BLaER1 treated with 17β-estradiol and CSF1 and Interleukin-3, amounts not matched to agents 10 nM and 100 nM (cell line): ENCODE measurements around the gene SNTN.
"Not testable (repeated sequence)": the region's sequence is repeated elsewhere in the genome, so short reads cannot be mapped to it uniquely, and the experiment has no call there.

ENCODE experiments used
- H3K27ac ChIP-seq, 11 experiments: shearing (Covaris generic); formaldehyde crosslinking; 2 replicates each; pipeline ENCODE4 v1.8.1; 2022
- H3K27me3 ChIP-seq, 11 experiments: shearing (Covaris generic); formaldehyde crosslinking; 2 replicates each; pipeline ENCODE4 v1.8.1; 2022
- H3K36me3 ChIP-seq, 11 experiments: shearing (Covaris generic); formaldehyde crosslinking; 2 replicates each; pipeline ENCODE4 v1.8.1; 2022
- H3K4me1 ChIP-seq, 10 experiments: shearing (Covaris generic); formaldehyde crosslinking; 2 replicates each; pipeline ENCODE4 v1.8.1; 2022
- H3K4me2 ChIP-seq, 11 experiments: shearing (Covaris generic); formaldehyde crosslinking; 2 replicates each; pipeline ENCODE4 v1.8.1; 2022
- H3K4me3 ChIP-seq, 10 experiments: shearing (Covaris generic); formaldehyde crosslinking; 2 replicates each; pipeline ENCODE4 v1.8.1; 2022
- H3K9ac ChIP-seq, 11 experiments: shearing (Covaris generic); formaldehyde crosslinking; 2 replicates each; pipeline ENCODE4 v1.8.1; 2022
- H3K9me3 ChIP-seq, 11 experiments: shearing (Covaris generic); formaldehyde crosslinking; replicated peaks in 1 of 11; 2 replicates each; pipeline ENCODE4 v1.8.1; 2022
- H4K20me1 ChIP-seq, 11 experiments: shearing (Covaris generic); formaldehyde crosslinking; 2 replicates each; pipeline ENCODE4 v1.8.1; 2022
- Cebpa-rat ChIP-seq, 11 experiments: shearing (Covaris generic); IDR thresholded peaks; 2 replicates each; pipeline ENCODE4 v1.8.1; 2022

SNTN gene

DNA sequence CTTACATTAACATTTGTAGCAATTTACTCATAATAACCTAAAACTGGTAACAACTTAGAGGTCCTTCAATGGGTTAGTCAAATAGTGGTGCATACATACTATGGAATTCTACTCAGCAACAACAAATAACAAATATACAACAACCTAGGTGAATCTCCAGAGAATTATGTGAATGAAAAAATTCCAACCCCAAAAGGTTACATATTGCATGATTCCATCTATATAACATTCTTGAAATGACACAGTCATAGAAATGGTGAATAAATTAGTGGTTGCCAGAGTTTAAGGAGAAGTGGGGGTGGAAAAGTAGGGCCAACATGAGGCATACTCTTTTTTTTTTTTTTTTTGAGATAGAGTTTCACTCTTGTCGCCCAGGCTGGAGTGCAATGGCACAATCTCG, 12.7 kb upstream of the SNTN start:
- H3K27me3 ChIP-seq, result no peaks in the 10 kb centered on the region
- no peak overlapping the region for H3K4me2 ChIP-seq
- TF ChIP-seq Cebpa-rat (IDR thresholded peaks at IDR 0.05), result no peak
- H3K27ac ChIP-seq, result no peak overlapping the region
- H3K9ac ChIP-seq, result no peak overlapping the region
- no peaks in the 10 kb centered on the region for H3K36me3 ChIP-seq
- H3K9me3 ChIP-seq, result peaks cover 0 to 9% (median 4%) of the 10 kb centered on the region in 11 experiments; a peak in 3 of 22 replicates
- no peaks in the 10 kb centered on the region for H3K4me1 ChIP-seq
- no peak overlapping the region for H3K4me3 ChIP-seq
- H4K20me1 ChIP-seq, result no peaks in the 10 kb centered on the region

- Histone ChIP-seq H3K4me2 (no peak overlapping the region), H3K9ac (no peak overlapping the region), H3K36me3 (no peaks in the 10 kb centered on the region), H3K27ac (no peak overlapping the region), H3K4me3 (no peak overlapping the region), H3K4me1 (no peaks in the 10 kb centered on the region), H4K20me1 (no peaks in the 10 kb centered on the region), H3K27me3 (no peaks in the 10 kb centered on the region), H3K9me3 (no peaks in the 10 kb centered on the region; a peak in 1 of 22 replicates)
- TF ChIP-seq Cebpa-rat (IDR thresholded peaks at IDR 0.05), result no peak
Observed at GRCh38 chr3:63642488-63642887, 10.0 kb upstream of the SNTN start.

GRCh38 chr3:63644212-63644797, 8.2 kb upstream of the SNTN start:
- H3K36me3 ChIP-seq, result no peaks in the 10 kb centered on the region
- no peak for TF ChIP-seq Cebpa-rat (IDR thresholded peaks at IDR 0.05)
- no peaks in the 10 kb centered on the region for H3K27me3 ChIP-seq
- H3K4me2 ChIP-seq, result no peak overlapping the region
- no peak overlapping the region for H3K9ac ChIP-seq
- no peaks in the 10 kb centered on the region for H4K20me1 ChIP-seq
- no peaks in the 10 kb centered on the region for H3K4me1 ChIP-seq
- H3K9me3 ChIP-seq, result no peaks in the 10 kb centered on the region
- H3K4me3 ChIP-seq, result no peak overlapping the region
- no peak overlapping the region for H3K27ac ChIP-seq

GRCh38 chr3:63644928-63645781, 7.3 kb upstream of the SNTN start:
- not testable (repeated sequence) for H3K4me2 ChIP-seq, H3K27ac ChIP-seq, H3K9me3 ChIP-seq, H3K4me3 ChIP-seq, H4K20me1 ChIP-seq, H3K9ac ChIP-seq, H3K27me3 ChIP-seq, H3K36me3 ChIP-seq, H3K4me1 ChIP-seq

- H3K4me2 ChIP-seq, result no peak overlapping the region
- TF ChIP-seq Cebpa-rat (IDR thresholded peaks at IDR 0.05), result no peak
- no peaks in the 10 kb centered on the region for H3K4me1 ChIP-seq
- no peak overlapping the region for H3K4me3 ChIP-seq
- H3K36me3 ChIP-seq, result no peaks in the 10 kb centered on the region
- no peak overlapping the region for H3K9ac ChIP-seq
- H4K20me1 ChIP-seq, result no peaks in the 10 kb centered on the region
- H3K27ac ChIP-seq, result no peak overlapping the region
- no peaks in the 10 kb centered on the region for H3K9me3 ChIP-seq
- no peaks in the 10 kb centered on the region for H3K27me3 ChIP-seq
Observed at GRCh38 chr3:63654211-63654610, 1.7 kb downstream of the SNTN start.

DNA sequence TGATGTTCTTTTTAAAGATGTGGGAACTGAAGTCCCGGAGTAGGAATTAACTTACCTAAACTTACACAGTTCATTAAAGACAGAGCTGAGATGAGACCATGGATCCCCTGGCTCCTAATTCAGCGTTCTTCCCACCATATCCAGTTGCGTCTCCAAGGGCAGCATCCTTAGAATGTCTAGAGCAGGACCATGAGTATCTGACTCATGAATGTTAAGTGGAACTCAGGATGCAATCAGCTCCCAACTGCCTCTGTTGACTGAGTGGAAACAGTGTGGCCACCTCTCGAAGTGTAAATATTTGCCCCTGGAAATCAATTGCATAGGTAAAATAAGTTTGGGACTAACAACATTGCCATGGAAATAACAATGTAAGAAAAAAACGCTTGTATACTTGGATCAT, 2.5 kb downstream of the SNTN start:
- Histone ChIP-seq H3K9ac (no peak overlapping the region), H3K27ac (no peak overlapping the region), H3K9me3 (no peaks in the 10 kb centered on the region), H3K4me1 (no peaks in the 10 kb centered on the region), H3K4me2 (no peak overlapping the region), H3K4me3 (no peak overlapping the region), H3K36me3 (no peaks in the 10 kb centered on the region), H4K20me1 (no peaks in the 10 kb centered on the region), H3K27me3 (no peaks in the 10 kb centered on the region)
- TF ChIP-seq Cebpa-rat (IDR thresholded peaks at IDR 0.05), result no peak

- Histone ChIP-seq H3K36me3 (no peaks in the 10 kb centered on the region), H3K9ac (no peak overlapping the region), H3K9me3 (no peaks in the 10 kb centered on the region), H3K4me2 (no peak overlapping the region), H3K27me3 (no peaks in the 10 kb centered on the region), H3K27ac (no peak overlapping the region), H4K20me1 (no peaks in the 10 kb centered on the region), H3K4me3 (no peak overlapping the region), H3K4me1 (no peaks in the 10 kb centered on the region)
- no peak for TF ChIP-seq Cebpa-rat (IDR thresholded peaks at IDR 0.05)
Observed at GRCh38 chr3:63655519-63655918, 3.0 kb downstream of the SNTN start.

DNA sequence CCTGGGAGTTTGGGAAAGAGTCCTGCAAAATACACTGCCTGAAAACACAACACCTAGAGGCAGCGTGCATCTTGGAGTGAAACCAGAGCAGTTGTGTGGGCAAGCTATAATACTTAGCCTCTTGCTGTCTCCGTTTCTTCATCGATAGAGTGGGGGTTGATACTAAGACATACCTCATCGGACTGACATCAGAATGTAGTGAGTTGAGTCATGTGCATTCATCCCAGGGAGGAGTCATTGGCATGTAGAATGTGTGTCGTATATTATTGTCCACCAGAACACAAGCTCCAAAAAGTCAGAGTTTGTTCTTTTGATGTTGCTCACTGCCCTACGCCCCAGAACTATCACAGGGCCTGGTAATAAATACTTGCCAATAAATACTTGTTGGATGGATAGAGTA, 4.3 kb downstream of the SNTN start:
- no peaks in the 10 kb centered on the region for H3K36me3 ChIP-seq
- H3K4me3 ChIP-seq, result no peak overlapping the region
- H4K20me1 ChIP-seq, result no peaks in the 10 kb centered on the region
- H3K9me3 ChIP-seq, result no peaks in the 10 kb centered on the region
- H3K27ac ChIP-seq, result no peak overlapping the region
- H3K9ac ChIP-seq, result no peak overlapping the region
- H3K4me2 ChIP-seq, result no peak overlapping the region
- TF ChIP-seq Cebpa-rat (IDR thresholded peaks at IDR 0.05), result no peak
- H3K27me3 ChIP-seq, result no peaks in the 10 kb centered on the region
- H3K4me1 ChIP-seq, result no peaks in the 10 kb centered on the region

- H3K9ac ChIP-seq, result no peak overlapping the region
- no peak for TF ChIP-seq Cebpa-rat (IDR thresholded peaks at IDR 0.05)
- no peak overlapping the region for H3K27ac ChIP-seq
- no peak overlapping the region for H3K4me3 ChIP-seq
- no peaks in the 10 kb centered on the region for H3K4me1 ChIP-seq
- no peaks in the 10 kb centered on the region for H3K36me3 ChIP-seq
- H3K4me2 ChIP-seq, result no peak overlapping the region
- H3K27me3 ChIP-seq, result no peaks in the 10 kb centered on the region
- H3K9me3 ChIP-seq, result no peaks in the 10 kb centered on the region
- no peaks in the 10 kb centered on the region for H4K20me1 ChIP-seq
Observed at GRCh38 chr3:63661242-63661641, 8.8 kb downstream of the SNTN start.

DNA sequence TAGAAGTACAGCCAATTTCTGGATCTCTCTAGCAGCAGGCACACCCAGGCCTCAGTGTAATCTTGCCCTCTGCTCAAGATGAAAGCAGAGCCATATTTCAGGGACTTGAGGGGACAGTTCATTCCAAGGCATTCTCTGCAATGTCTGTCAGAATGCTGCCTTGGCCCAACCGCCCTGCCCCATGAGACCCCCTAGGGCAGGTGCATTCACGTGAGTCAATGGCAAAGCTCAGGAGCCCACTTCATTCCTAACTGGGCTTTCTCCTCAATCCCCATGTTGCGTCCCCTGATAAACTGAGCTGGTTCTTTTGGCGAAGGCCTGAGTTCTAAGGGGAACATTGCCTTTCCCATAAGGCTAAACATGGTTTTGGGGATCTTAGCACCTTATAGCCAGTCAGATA, 9.5 kb downstream of the SNTN start:
- Histone ChIP-seq H3K4me2 (no peak overlapping the region), H3K27me3 (no peaks in the 10 kb centered on the region), H4K20me1 (no peaks in the 10 kb centered on the region), H3K4me3 (no peak overlapping the region), H3K4me1 (no peaks in the 10 kb centered on the region), H3K9me3 (no peaks in the 10 kb centered on the region), H3K36me3 (no peaks in the 10 kb centered on the region), H3K27ac (no peak overlapping the region), H3K9ac (no peak overlapping the region)
- TF ChIP-seq Cebpa-rat (IDR thresholded peaks at IDR 0.05), result no peak
